HTR-8/SVneo (cell line): ENCODE measurements around the gene HDLBP.
"Not testable (repeated sequence)": the region's sequence is repeated elsewhere in the genome, so short reads cannot be mapped to it uniquely, and the experiment has no call there.

Source experiments
- DNase-seq: peaks from one replicate; pipeline ENCODE4 v3.0.0; 2011; ENCODE audit warnings: low spot score, mixed read lengths; ENCODE audit not compliant: insufficient read length
- FAIRE-seq: peaks from 2 replicates; lab custom pipeline; 2011; peaks lifted over from hg19 to GRCh38; lab: Jason Lieb, UNC

The HDLBP gene

GRCh38 chr2:241308267-241308666 is 7.2 kb downstream of the HDLBP start:
- FAIRE-seq (no peak), DNase-seq (no peak)

- DNase-seq (no peak), FAIRE-seq (no peak)
Observed at GRCh38 chr2:241307055-241307454, 8.4 kb downstream of the HDLBP start.

GRCh38 chr2:241304039-241304670 is 11.3 kb downstream of the HDLBP start:
- no peak for FAIRE-seq
- no peak for DNase-seq

- DNase-seq = no peak
- FAIRE-seq = no peak
Observed at GRCh38 chr2:241302759-241303651, 12.5 kb downstream of the HDLBP start.

GRCh38 chr2:241302083-241302482 is 13.4 kb downstream of the HDLBP start:
- DNase-seq (no peak), FAIRE-seq (no peak)

- FAIRE-seq (no peak), DNase-seq (no peak)
Observed at GRCh38 chr2:241300000-241300399, 15.5 kb downstream of the HDLBP start.

- FAIRE-seq = no peak
- DNase-seq = no peak
Observed at GRCh38 chr2:241298673-241299072, 16.8 kb downstream of the HDLBP start.

GRCh38 chr2:241296767-241297166 is 18.7 kb downstream of the HDLBP start:
- DNase-seq (no peak), FAIRE-seq (no peak)

GRCh38 chr2:241295326-241296095 is 20.0 kb downstream of the HDLBP start:
- FAIRE-seq (no peak), DNase-seq (no peak)

- FAIRE-seq, DNase-seq: not testable (repeated sequence)
Observed at GRCh38 chr2:241293378-241293797, 22.1 kb downstream of the HDLBP start.

- DNase-seq = no peak
- no peak for FAIRE-seq
Observed at GRCh38 chr2:241291977-241292376, 23.5 kb downstream of the HDLBP start.

GRCh38 chr2:241291153-241291552 is 24.3 kb downstream of the HDLBP start:
- no peak for DNase-seq
- no peak for FAIRE-seq

- DNase-seq (no peak), FAIRE-seq (no peak)
Observed at GRCh38 chr2:241289597-241289996, 25.9 kb downstream of the HDLBP start.

GRCh38 chr2:241289053-241289452 is 26.4 kb downstream of the HDLBP start:
- FAIRE-seq = no peak
- DNase-seq = no peak

GRCh38 chr2:241288324-241288888 is 27.1 kb downstream of the HDLBP start:
- FAIRE-seq = no peak
- DNase-seq = no peak

GRCh38 chr2:241286348-241287090 is 29.0 kb downstream of the HDLBP start:
- DNase-seq (no peak), FAIRE-seq (no peak)

- FAIRE-seq (no peak), DNase-seq (no peak)
Observed at GRCh38 chr2:241285596-241285995, 29.9 kb downstream of the HDLBP start.

- DNase-seq (no peak), FAIRE-seq (no peak)
Observed at GRCh38 chr2:241282555-241282954, 32.9 kb downstream of the HDLBP start.

GRCh38 chr2:241280291-241280690 is 35.2 kb downstream of the HDLBP start:
- FAIRE-seq = no peak
- DNase-seq = no peak

- FAIRE-seq = no peak
- no peak for DNase-seq
Observed at GRCh38 chr2:241279828-241280227, 35.6 kb downstream of the HDLBP start.
